Adrenal gland (tissue), 5 donors: ENCODE results near the gene CEP192.

Source experiments
- POLR2A ChIP-seq, 2 donors: fragments of 450-650 bp; IDR thresholded peaks; one replicate each; pipeline ENCODE4 v1.6.1; 2017; ENCODE audit warnings: antibody characterized with exemption in 2 of 2, mild to moderate bottlenecking in 2 of 2, moderate library complexity in 1 of 2
- TF ChIP-seq, protein P1 (sequence below), 6 experiments: fragments of 450-650 bp in 4 of 6; fragments of 200-600 bp in 2 of 6; sonication (generic) in 1 of 6; IDR thresholded peaks; 1 replicate in 5 of 6; 2 replicates in 1 of 6; pipeline versions ENCODE4 v1.5.1 to v1.8.0; 2016 to 2021; ENCODE audit warnings: antibody characterized with exemption in 6 of 6, mild to moderate bottlenecking in 2 of 6, moderate library complexity in 1 of 6
- donor health status: DM: no; HTN: no; CAD: no.

GRCh38 chr18:12995952-12996477, 4.9 kb downstream of the CEP192 start:
- no peak for TF ChIP-seq POLR2A (IDR thresholded peaks at IDR 0.05)
- TF ChIP-seq, protein P1, sequence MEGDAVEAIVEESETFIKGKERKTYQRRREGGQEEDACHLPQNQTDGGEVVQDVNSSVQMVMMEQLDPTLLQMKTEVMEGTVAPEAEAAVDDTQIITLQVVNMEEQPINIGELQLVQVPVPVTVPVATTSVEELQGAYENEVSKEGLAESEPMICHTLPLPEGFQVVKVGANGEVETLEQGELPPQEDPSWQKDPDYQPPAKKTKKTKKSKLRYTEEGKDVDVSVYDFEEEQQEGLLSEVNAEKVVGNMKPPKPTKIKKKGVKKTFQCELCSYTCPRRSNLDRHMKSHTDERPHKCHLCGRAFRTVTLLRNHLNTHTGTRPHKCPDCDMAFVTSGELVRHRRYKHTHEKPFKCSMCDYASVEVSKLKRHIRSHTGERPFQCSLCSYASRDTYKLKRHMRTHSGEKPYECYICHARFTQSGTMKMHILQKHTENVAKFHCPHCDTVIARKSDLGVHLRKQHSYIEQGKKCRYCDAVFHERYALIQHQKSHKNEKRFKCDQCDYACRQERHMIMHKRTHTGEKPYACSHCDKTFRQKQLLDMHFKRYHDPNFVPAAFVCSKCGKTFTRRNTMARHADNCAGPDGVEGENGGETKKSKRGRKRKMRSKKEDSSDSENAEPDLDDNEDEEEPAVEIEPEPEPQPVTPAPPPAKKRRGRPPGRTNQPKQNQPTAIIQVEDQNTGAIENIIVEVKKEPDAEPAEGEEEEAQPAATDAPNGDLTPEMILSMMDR (IDR thresholded peaks at IDR 0.05): no peak
